Aorta (tissue), 5 donors: ENCODE results near the gene RSL24D1. TPM values are rescaled to one million over a fixed set of nuclear protein-coding genes. Genes with fewer than 3 reads are reported as not detected.
"Not testable (repeated sequence)": the region's sequence is repeated elsewhere in the genome, so short reads cannot be mapped to it uniquely, and the experiment has no call there.

Experiments
- ATAC-seq: fragments of 200-7000 bp; cut with Tn5 transposase; one replicate; pipeline ENCODE4 v1.9.1; 2022; ENCODE audit warnings: moderate library complexity; ENCODE audit not compliant: low FRiP score
- DNase-seq, 2 donors: peaks; one replicate each; pipeline ENCODE4 v3.0.0-alpha.2; 2020
- H3K27ac ChIP-seq, 2 donors: one replicate each; pipeline ENCODE4 v1.5.1; 2013; ENCODE audit warnings: low read length in 2 of 2, mild to moderate bottlenecking in 2 of 2, moderate library complexity in 2 of 2, control low read depth in 1 of 2, inconsistent platforms in 1 of 2, low read depth in 1 of 2
- H3K27me3 ChIP-seq, 2 donors: one replicate each; pipeline ENCODE4 v1.6.1; 2013; ENCODE audit warnings: control low read depth in 1 of 2, low read length in 1 of 2, mild to moderate bottlenecking in 1 of 2, moderate library complexity in 1 of 2; ENCODE audit not compliant: insufficient read depth in 2 of 2, control insufficient read depth in 1 of 2
- H3K36me3 ChIP-seq, 2 donors: one replicate each; pipeline ENCODE4 v1.6.1; 2013; ENCODE audit warnings: control low read depth in 1 of 2, low read length in 1 of 2, mild to moderate bottlenecking in 1 of 2; ENCODE audit not compliant: insufficient read depth in 2 of 2, control insufficient read depth in 1 of 2
- H3K4me1 ChIP-seq, 2 donors: one replicate each; pipeline ENCODE4 v1.6.1; 2013; ENCODE audit warnings: low read length in 2 of 2, control low read depth in 1 of 2, mild to moderate bottlenecking in 1 of 2, moderate library complexity in 1 of 2; ENCODE audit not compliant: insufficient read depth in 2 of 2, control insufficient read depth in 1 of 2
- H3K4me3 ChIP-seq, 2 donors: one replicate each; pipeline ENCODE4 v1.5.1; 2013; ENCODE audit warnings: low read length in 2 of 2, control low read depth in 1 of 2, mild to moderate bottlenecking in 1 of 2
- H3K9me3 ChIP-seq: one replicate; pipeline ENCODE4 v1.6.1; 2013; ENCODE audit warnings: mild to moderate bottlenecking, low read length; ENCODE audit not compliant: control insufficient read depth
- WGBS, 2 donors: extraction: QIAGEN DNeasy Blood & Tissue Kit; methylation state at CpG; one replicate each; pipeline ENCODE4 v1.1.7; 2013; 5-methylcytosine and 5-hydroxymethylcytosine counted together
- intact Hi-C, 2 donors: fragments of 100-400 bp; cut with DNase I; formaldehyde crosslinking; loops; one replicate each; pipeline versions ENCODE4 v1.14.2 to v1.15.0; 2022
- polyA plus RNA-seq, 2 donors: library from polyadenylated mRNA; stranded (reverse); fragments of 200-250 nt; gene quantifications; one replicate each; pipeline ENCODE4 v1.2.3, GENCODE V29; 2013
- total RNA-seq, 2 donors: library from RNA; stranded (reverse); fragmentation: NEBNext Ultra II Directional; extraction: Animal tissue kit (Norgen Biotek cat#: 25700); gene quantifications; one replicate each; pipeline ENCODE4 v1.2.1, GENCODE V29; 2021
- donor health status: healthy with polysubstance abuse.
- donor health status: Bipolar disorder and iron deficiency.
- donor health status: DM: no; HTN: no; CAD: no.
- donor health status: DM: no; HTN: no; CAD: no.
- donor health status: DM: yes; HTN: yes; CAD: no.

The RSL24D1 gene
- total and polyA plus RNA-seq, 4 donors = 64.9 to 204 (median 77.2) TPM

GRCh38 chr15:55151631-55152030, 45.1 kb downstream of the RSL24D1 start:
- Histone ChIP-seq H3K36me3 (no peaks in the 10 kb centered on the region), H3K9me3 (no peaks in the 10 kb centered on the region), H3K27ac (no peak overlapping the region), H3K27me3 (no peaks in the 10 kb centered on the region), H3K4me1 (no peaks in the 10 kb centered on the region), H3K4me3 (no peak overlapping the region)
- 60 to 68% methylated on average over 3 of the region's 3 CpGs for WGBS, 2 donors
- DNase-seq (no peak), ATAC-seq (no peak)
- intact Hi-C loops = no loop called here

- 90 to 92% methylated on average over 8 of the region's 8 CpGs for WGBS, 2 donors
- H3K9me3 ChIP-seq, intact Hi-C loops, H3K36me3 ChIP-seq, H3K27ac ChIP-seq, H3K4me1 ChIP-seq, H3K27me3 ChIP-seq, ATAC-seq, DNase-seq, H3K4me3 ChIP-seq: not testable (repeated sequence)
Observed at GRCh38 chr15:55143132-55143531, 53.6 kb downstream of the RSL24D1 start.

- Histone ChIP-seq H3K4me3 (no peak overlapping the region), H3K27ac (no peak overlapping the region), H3K9me3 (peaks cover 5% of the 10 kb centered on the region), H3K36me3 (no peaks in the 10 kb centered on the region), H3K27me3 (no peaks in the 10 kb centered on the region), H3K4me1 (no peaks in the 10 kb centered on the region)
- ATAC-seq (no peak), DNase-seq (no peak)
- intact Hi-C loops = no loop called here
- WGBS, 2 donors = 90 to 95% methylated on average over 2 of the region's 2 CpGs
Observed at GRCh38 chr15:55133972-55134371, 62.8 kb downstream of the RSL24D1 start.

- 97% methylated on average over 2 of the region's 2 CpGs for WGBS, 2 donors
- Histone ChIP-seq H3K4me1 (no peaks in the 10 kb centered on the region), H3K4me3 (no peak overlapping the region), H3K27ac (no peak overlapping the region), H3K27me3 (no peaks in the 10 kb centered on the region), H3K9me3 (peaks cover 5% of the 10 kb centered on the region), H3K36me3 (no peaks in the 10 kb centered on the region)
- ATAC-seq = no peak
- DNase-seq = no peak
- intact Hi-C loops = no loop called here
Observed at GRCh38 chr15:55132672-55133071, 64.1 kb downstream of the RSL24D1 start.

Other genes starting within 250 kb of the RSL24D1 start
- gene RAB27A, start 92.9 kb upstream of the RSL24D1 start, total RNA-seq = 10 to 100 TPM; 54.3 to 67.5 TPM
- gene RAB27A, start 92.9 kb upstream of the RSL24D1 start, polyA plus RNA-seq = 10 to 100 TPM; 20.5 to 34.7 TPM
- 10 to 100 TPM; 12.5 to 14.5 TPM for gene PIGBOS1, start 122.2 kb upstream of the RSL24D1 start, total RNA-seq
- gene PIGBOS1, start 122.2 kb upstream of the RSL24D1 start, polyA plus RNA-seq = 10 to 100 TPM; 15.4 to 21.7 TPM
- gene PIGB, start 122.3 kb upstream of the RSL24D1 start, total RNA-seq = 10 to 100 TPM; 14.4 to 18.3 TPM
- gene PIGB, start 122.3 kb upstream of the RSL24D1 start, polyA plus RNA-seq = 10 to 100 TPM in 1 of 2 donors, 1 to 10 TPM in 1; 4.0 to 27.1 TPM
- gene CCPG1, start 211.4 kb upstream of the RSL24D1 start, total RNA-seq = 100 to 1,000 TPM; 108 to 126 TPM
- 10 to 100 TPM; 46.6 to 69.4 TPM for gene CCPG1, start 211.4 kb upstream of the RSL24D1 start, polyA plus RNA-seq
- gene PIERCE2, start 211.6 kb upstream of the RSL24D1 start, total RNA-seq = 1 to 10 TPM in 1 of 2 donors, under 1 TPM in 1; 0.75 to 2.7 TPM
- 10 to 100 TPM in 1 of 2 donors, 1 to 10 TPM in 1; 6.9 to 10.9 TPM for gene PIERCE2, start 211.6 kb upstream of the RSL24D1 start, polyA plus RNA-seq